H9 (cell line): ENCODE measurements around the gene ELFN2. TPM values are rescaled to one million over a fixed set of nuclear protein-coding genes. Genes with fewer than 3 reads are reported as not detected.

Experiments used
- DNase-seq: peaks from one replicate; pipeline ENCODE4 v3.0.0-alpha.2; 2017
- H2AFZ ChIP-seq: one replicate; pipeline ENCODE4 v1.6.1; 2013; ENCODE audit warnings: mild to moderate bottlenecking, low read length, control low read depth, moderate library complexity
- H2AK5ac ChIP-seq: 2 replicates; pipeline ENCODE4 v1.6.1; 2013; ENCODE audit warnings: low read length, control low read depth, mixed read lengths; ENCODE audit not compliant: insufficient read length
- H2BK120ac ChIP-seq: one replicate; pipeline ENCODE4 v1.6.1; 2013; ENCODE audit warnings: low read depth, mild to moderate bottlenecking, low read length, control low read depth, inconsistent platforms; ENCODE audit not compliant: poor library complexity, severe bottlenecking
- H2BK12ac ChIP-seq: 2 replicates; pipeline ENCODE4 v1.6.1; 2013; ENCODE audit warnings: low read length, control low read depth, mixed read lengths, low read depth; ENCODE audit not compliant: insufficient read length
- H2BK15ac ChIP-seq: 2 replicates; pipeline ENCODE4 v1.6.1; 2013; ENCODE audit warnings: low read depth, low read length, control low read depth
- H2BK20ac ChIP-seq: one replicate; pipeline ENCODE4 v1.6.1; 2013; ENCODE audit warnings: low read depth, mild to moderate bottlenecking, low read length, control low read depth, inconsistent platforms; ENCODE audit not compliant: poor library complexity, severe bottlenecking
- H2BK5ac ChIP-seq: 2 replicates; pipeline ENCODE4 v1.6.1; 2013; ENCODE audit warnings: low read length, control low read depth, mixed read lengths; ENCODE audit not compliant: insufficient read length
- H3K14ac ChIP-seq: 2 replicates; pipeline ENCODE4 v1.6.1; 2013; ENCODE audit warnings: low read length, control low read depth; ENCODE audit not compliant: insufficient read depth
- H3K18ac ChIP-seq: 2 replicates; pipeline ENCODE4 v1.6.1; 2013; ENCODE audit warnings: low read depth, mild to moderate bottlenecking, mixed read lengths, low read length, control low read depth; ENCODE audit not compliant: insufficient read length
- H3K23ac ChIP-seq: 2 replicates; pipeline ENCODE4 v1.6.1; 2013; ENCODE audit warnings: low read length, control low read depth, mixed read lengths, low read depth; ENCODE audit not compliant: insufficient read length
- H3K23me2 ChIP-seq: 2 replicates; pipeline ENCODE4 v1.6.1; 2013; ENCODE audit warnings: low read depth, mild to moderate bottlenecking, mixed read lengths, low read length, control low read depth; ENCODE audit not compliant: insufficient read length, poor library complexity, severe bottlenecking
- H3K27ac ChIP-seq: 2 replicates; pipeline ENCODE4 v1.5.1; 2013; ENCODE audit warnings: low read length, control low read depth, mixed read lengths, low read depth; ENCODE audit not compliant: insufficient read length
- H3K27me3 ChIP-seq: 2 replicates; pipeline ENCODE4 v1.6.1; 2013; ENCODE audit warnings: low read length, control low read depth, inconsistent platforms; ENCODE audit not compliant: insufficient read depth
- H3K4ac ChIP-seq: 2 replicates; pipeline ENCODE4 v1.6.1; 2013; ENCODE audit warnings: low read depth, mild to moderate bottlenecking, control low read depth, inconsistent platforms, low read length, moderate library complexity
- H3K4me1 ChIP-seq: 2 replicates; pipeline ENCODE4 v1.6.1; 2013; ENCODE audit warnings: low read length, control low read depth, inconsistent platforms; ENCODE audit not compliant: insufficient read depth
- H3K4me2 ChIP-seq: 2 replicates; pipeline ENCODE4 v1.6.1; 2013; ENCODE audit warnings: low read length, control low read depth, mixed read lengths; ENCODE audit not compliant: insufficient read length, insufficient read depth
- H3K56ac ChIP-seq: 2 replicates; pipeline ENCODE4 v1.6.1; 2013; ENCODE audit warnings: low read depth, mild to moderate bottlenecking, mixed read lengths, low read length, control low read depth; ENCODE audit not compliant: insufficient read length
- H3K79me1 ChIP-seq: 2 replicates; pipeline ENCODE4 v1.6.1; 2013; ENCODE audit warnings: low read depth, mild to moderate bottlenecking, moderate library complexity, low read length, control low read depth, inconsistent platforms; ENCODE audit not compliant: insufficient read depth, poor library complexity, severe bottlenecking
- H3K79me2 ChIP-seq: 2 replicates; pipeline ENCODE4 v1.6.1; 2013; ENCODE audit warnings: low read length, control low read depth, inconsistent platforms; ENCODE audit not compliant: insufficient read depth
- H3K9ac ChIP-seq: 2 replicates; pipeline ENCODE4 v1.6.1; 2013; ENCODE audit warnings: low read length, control low read depth, mixed read lengths; ENCODE audit not compliant: insufficient read length; ENCODE audit errors: extremely low read depth
- H3K9me3 ChIP-seq: one replicate; pipeline ENCODE4 v1.6.1; 2013; ENCODE audit warnings: low read depth, low read length, inconsistent platforms; ENCODE audit not compliant: control insufficient read depth
- H3T11ph ChIP-seq: one replicate; pipeline ENCODE4 v1.6.1; 2013; ENCODE audit warnings: mild to moderate bottlenecking, low read length, control low read depth, inconsistent platforms
- H4K20me1 ChIP-seq: one replicate; pipeline ENCODE4 v1.6.1; 2013; ENCODE audit not compliant: control insufficient read depth, insufficient read length, insufficient read depth
- H4K5ac ChIP-seq: 2 replicates; pipeline ENCODE4 v1.6.1; 2013; ENCODE audit warnings: low read depth, mild to moderate bottlenecking, mixed read lengths, low read length, control low read depth; ENCODE audit not compliant: insufficient read length
- H4K8ac ChIP-seq: replicated peaks from 2 replicates; pipeline ENCODE4 v1.6.1; 2013; ENCODE audit warnings: low read length, control low read depth, mixed read lengths, low read depth; ENCODE audit not compliant: insufficient read length
- H4K91ac ChIP-seq: 2 replicates; pipeline ENCODE4 v1.6.1; 2013; ENCODE audit warnings: low read depth, mild to moderate bottlenecking, moderate library complexity, mixed read lengths, low read length, control low read depth; ENCODE audit not compliant: insufficient read length
- H3K27ac Mint-ChIP-seq, 3 experiments: 2 replicates in 2 of 3; 3 replicates in 1 of 3; pipeline ENCODE4 v1.8.0; 2020 to 2021; ENCODE audit warnings: mixed read lengths in 3 of 3, mild to moderate bottlenecking in 1 of 3, moderate library complexity in 1 of 3
- H3K27me3 Mint-ChIP-seq: 2 replicates; pipeline ENCODE4 v1.8.0; 2021; ENCODE audit warnings: low read depth, mild to moderate bottlenecking, moderate library complexity, mixed read lengths
- H3K36me3 Mint-ChIP-seq, 3 experiments: 2 replicates in 2 of 3; 3 replicates in 1 of 3; pipeline ENCODE4 v1.8.0; 2020 to 2021; ENCODE audit warnings: low read depth in 3 of 3, mixed read lengths in 3 of 3; ENCODE audit not compliant: insufficient read depth in 1 of 3
- H3K4me1 Mint-ChIP-seq, 2 experiments: 2 replicates each; pipeline ENCODE4 v1.8.0; 2020; ENCODE audit warnings: mixed read lengths in 2 of 2
- H3K4me3 Mint-ChIP-seq, 2 experiments: 2 replicates in 1 of 2; 3 replicates in 1 of 2; pipeline ENCODE4 v1.8.0; 2020 to 2021; ENCODE audit warnings: mild to moderate bottlenecking in 2 of 2, mixed read lengths in 2 of 2, moderate library complexity in 1 of 2
- H3K9me3 Mint-ChIP-seq, 2 experiments: 2 replicates in 1 of 2; 3 replicates in 1 of 2; pipeline ENCODE4 v1.8.0; 2020; ENCODE audit warnings: mild to moderate bottlenecking in 2 of 2, mixed read lengths in 2 of 2, moderate library complexity in 1 of 2
- WGBS: extraction: QIAGEN DNeasy Blood & Tissue Kit; methylation state at CpG from one replicate; pipeline ENCODE4 v1.1.7; 2013; ENCODE audit warnings: missing lambda C conversion rate, low lambda C conversion rate, mixed read lengths; ENCODE audit not compliant: insufficient read length; ENCODE audit errors: extremely low coverage; 5-methylcytosine and 5-hydroxymethylcytosine counted together
- total RNA-seq: library from RNA; stranded (reverse); gene quantifications from 2 replicates; pipeline ENCODE4 v1.2.1, GENCODE V29; 2021
- TF ChIP-seq, protein P1 (sequence below): fragments of 200-600 bp; sonication (generic); conservative IDR thresholded peaks from 3 replicates; pipeline ENCODE4 v1.8.0; 2021; ENCODE audit warnings: antibody characterized with exemption, mild to moderate bottlenecking

The ELFN2 gene
- total RNA-seq, 1 experiment from 2014 or later: 0.70 TPM

GRCh38 chr22:37381489-37381888, 45.8 kb downstream of the ELFN2 start:
- Histone ChIP-seq H4K20me1 (no peaks in the 10 kb centered on the region), H3K23ac (no peak overlapping the region), H3K9ac (no peak overlapping the region), H3K14ac (no peak overlapping the region; the same call in 1 of the 2 replicates), H3K56ac (no peak overlapping the region), H3K79me1 (no peaks in the 10 kb centered on the region), H2BK12ac (no peak overlapping the region), H3K27ac (no peak overlapping the region), H3K4me2 (no peak overlapping the region), H2AK5ac (no peak overlapping the region), H4K8ac (no peak overlapping the region), H4K91ac (no peak overlapping the region), H2BK5ac (no peak overlapping the region), H2BK120ac (no peak overlapping the region), H3K79me2 (no peaks in the 10 kb centered on the region), H2BK15ac (no peak overlapping the region), H3K4me1 (no peaks in the 10 kb centered on the region), H2AFZ (no peak overlapping the region), H3K9me3 (no peaks in the 10 kb centered on the region), H2BK20ac (no peak overlapping the region), H3K23me2 (no peaks in the 10 kb centered on the region), H3K4ac (no peak overlapping the region), H3K27me3 (no peaks in the 10 kb centered on the region), H3K18ac (no peak overlapping the region), H4K5ac (no peak overlapping the region), H3T11ph (no peak overlapping the region)
- Mint-ChIP-seq H3K9me3 (no peaks in the 10 kb centered on the region), H3K4me1 (peaks cover 0 to 9% of the 10 kb centered on the region in 2 experiments; a peak in 2 of 4 replicates), H3K36me3 (no peaks in the 10 kb centered on the region), H3K27me3 (peaks cover 6% of the 10 kb centered on the region), H3K4me3 (no peak overlapping the region; a peak in 1 of 5 replicates), H3K27ac (peak overlapping the region in 1 of 3 experiments; percentile 57; a peak in 1 of 7 replicates)
- DNase-seq: no peak
- WGBS: no CpG with 5 or more reads among the region's 9 CpGs
- TF ChIP-seq, protein P1, sequence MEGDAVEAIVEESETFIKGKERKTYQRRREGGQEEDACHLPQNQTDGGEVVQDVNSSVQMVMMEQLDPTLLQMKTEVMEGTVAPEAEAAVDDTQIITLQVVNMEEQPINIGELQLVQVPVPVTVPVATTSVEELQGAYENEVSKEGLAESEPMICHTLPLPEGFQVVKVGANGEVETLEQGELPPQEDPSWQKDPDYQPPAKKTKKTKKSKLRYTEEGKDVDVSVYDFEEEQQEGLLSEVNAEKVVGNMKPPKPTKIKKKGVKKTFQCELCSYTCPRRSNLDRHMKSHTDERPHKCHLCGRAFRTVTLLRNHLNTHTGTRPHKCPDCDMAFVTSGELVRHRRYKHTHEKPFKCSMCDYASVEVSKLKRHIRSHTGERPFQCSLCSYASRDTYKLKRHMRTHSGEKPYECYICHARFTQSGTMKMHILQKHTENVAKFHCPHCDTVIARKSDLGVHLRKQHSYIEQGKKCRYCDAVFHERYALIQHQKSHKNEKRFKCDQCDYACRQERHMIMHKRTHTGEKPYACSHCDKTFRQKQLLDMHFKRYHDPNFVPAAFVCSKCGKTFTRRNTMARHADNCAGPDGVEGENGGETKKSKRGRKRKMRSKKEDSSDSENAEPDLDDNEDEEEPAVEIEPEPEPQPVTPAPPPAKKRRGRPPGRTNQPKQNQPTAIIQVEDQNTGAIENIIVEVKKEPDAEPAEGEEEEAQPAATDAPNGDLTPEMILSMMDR: no peak
